Stimulated activated memory B cell treated with anti-CD40 and anti-IgM and Interleukin-4, amounts not matched to agents 10 μg/mL and 1 μg/mL and 100 μg/mL, for 72 hours (primary cell): ENCODE measurements around the gene RGS17.
"Not testable (repeated sequence)": the region's sequence is repeated elsewhere in the genome, so short reads cannot be mapped to it uniquely, and the experiment has no call there.

Experiments used
- ATAC-seq: fragments of 150-1000 bp; cut with Tn5 transposase; 2 replicates; pipeline ENCODE4 v1.10.0; 2021
- H3K27ac Mint-ChIP-seq: one replicate; pipeline ENCODE4 v1.8.0; 2022; ENCODE audit warnings: mild to moderate bottlenecking, mixed read lengths
- H3K27me3 Mint-ChIP-seq: one replicate; pipeline ENCODE4 v1.8.0; 2022; ENCODE audit warnings: mixed read lengths
- H3K36me3 Mint-ChIP-seq: one replicate; pipeline ENCODE4 v1.8.0; 2022; ENCODE audit warnings: mixed read lengths
- H3K4me1 Mint-ChIP-seq: one replicate; pipeline ENCODE4 v1.8.0; 2022; ENCODE audit warnings: mixed read lengths
- H3K4me3 Mint-ChIP-seq: one replicate; pipeline ENCODE4 v1.8.0; 2022; ENCODE audit warnings: mild to moderate bottlenecking, moderate library complexity, mixed read lengths
- H3K9me3 Mint-ChIP-seq: one replicate; pipeline ENCODE4 v1.8.0; 2022; ENCODE audit warnings: mixed read lengths

RGS17 gene

GRCh38 chr6:152981989-152982903 is 148.8 kb downstream of the RGS17 start:
- no peak for ATAC-seq
- H3K36me3 Mint-ChIP-seq, result peaks cover 28% of the 10 kb centered on the region
- H3K9me3 Mint-ChIP-seq, result no peaks in the 10 kb centered on the region
- peak overlapping the region; percentile 88 for H3K27ac Mint-ChIP-seq
- no peaks in the 10 kb centered on the region for H3K27me3 Mint-ChIP-seq
- peak overlapping the region; percentile 87 for H3K4me3 Mint-ChIP-seq
- peaks cover 39% of the 10 kb centered on the region for H3K4me1 Mint-ChIP-seq

GRCh38 chr6:152981219-152981618 is 149.9 kb downstream of the RGS17 start:
- Mint-ChIP-seq H3K4me3 (peak overlapping the region; percentile 50), H3K27me3 (no peaks in the 10 kb centered on the region), H3K36me3 (peaks cover 31% of the 10 kb centered on the region), H3K9me3 (no peaks in the 10 kb centered on the region), H3K4me1 (peaks cover 42% of the 10 kb centered on the region), H3K27ac (no peak overlapping the region)
- ATAC-seq, result no peak

GRCh38 chr6:152980656-152981055 is 150.4 kb downstream of the RGS17 start:
- H3K4me3 Mint-ChIP-seq, result peak overlapping the region; percentile 50
- H3K27ac Mint-ChIP-seq, result no peak overlapping the region
- peaks cover 31% of the 10 kb centered on the region for H3K36me3 Mint-ChIP-seq
- H3K4me1 Mint-ChIP-seq, result peaks cover 44% of the 10 kb centered on the region
- no peaks in the 10 kb centered on the region for H3K27me3 Mint-ChIP-seq
- H3K9me3 Mint-ChIP-seq, result no peaks in the 10 kb centered on the region
- ATAC-seq, result no peak

GRCh38 chr6:152979116-152979515 is 152.0 kb downstream of the RGS17 start:
- Mint-ChIP-seq H3K4me3 (no peak overlapping the region), H3K4me1 (peaks cover 41% of the 10 kb centered on the region), H3K36me3 (peaks cover 41% of the 10 kb centered on the region), H3K27ac (no peak overlapping the region), H3K27me3 (no peaks in the 10 kb centered on the region), H3K9me3 (no peaks in the 10 kb centered on the region)
- no peak for ATAC-seq

- Mint-ChIP-seq H3K36me3 (peaks cover 50% of the 10 kb centered on the region), H3K4me1 (peaks cover 41% of the 10 kb centered on the region), H3K4me3 (no peak overlapping the region), H3K27me3 (no peaks in the 10 kb centered on the region), H3K9me3 (no peaks in the 10 kb centered on the region), H3K27ac (no peak overlapping the region)
- no peak for ATAC-seq
These were observed 153.0 kb downstream of the RGS17 start for GRCh38 chr6:152978058-152978457.

GRCh38 chr6:152977556-152977955 is 153.5 kb downstream of the RGS17 start:
- no peak for ATAC-seq
- H3K4me1 Mint-ChIP-seq, result peaks cover 41% of the 10 kb centered on the region
- H3K36me3 Mint-ChIP-seq, result peaks cover 55% of the 10 kb centered on the region

GRCh38 chr6:152976749-152977148 is 154.3 kb downstream of the RGS17 start:
- Mint-ChIP-seq H3K9me3 (no peaks in the 10 kb centered on the region), H3K4me1 (peaks cover 37% of the 10 kb centered on the region), H3K4me3 (no peak overlapping the region), H3K27me3 (no peaks in the 10 kb centered on the region), H3K36me3 (peaks cover 59% of the 10 kb centered on the region), H3K27ac (no peak overlapping the region)
- ATAC-seq, result no peak

More at GRCh38 chr6:152977556-152977955, 153.5 kb downstream of the RGS17 start:
- Mint-ChIP-seq H3K9me3 (no peaks in the 10 kb centered on the region), H3K27me3 (no peaks in the 10 kb centered on the region), H3K27ac (no peak overlapping the region), H3K4me3 (no peak overlapping the region)

- Mint-ChIP-seq H3K27me3 (no peaks in the 10 kb centered on the region), H3K36me3 (peaks cover 63% of the 10 kb centered on the region), H3K4me3 (no peak overlapping the region), H3K4me1 (peaks cover 26% of the 10 kb centered on the region), H3K9me3 (no peaks in the 10 kb centered on the region), H3K27ac (no peak overlapping the region)
- ATAC-seq, result no peak
These were observed 155.7 kb downstream of the RGS17 start for GRCh38 chr6:152975204-152975915.

- H3K4me1 Mint-ChIP-seq, result peaks cover 21% of the 10 kb centered on the region
- no peaks in the 10 kb centered on the region for H3K27me3 Mint-ChIP-seq
- no peak overlapping the region for H3K27ac Mint-ChIP-seq
- H3K4me3 Mint-ChIP-seq, result no peak overlapping the region
- no peak for ATAC-seq
- peaks cover 72% of the 10 kb centered on the region for H3K36me3 Mint-ChIP-seq
- H3K9me3 Mint-ChIP-seq, result peaks cover 6% of the 10 kb centered on the region
These were observed 157.2 kb downstream of the RGS17 start for GRCh38 chr6:152973916-152974315.

- Mint-ChIP-seq H3K4me3 (no peak overlapping the region), H3K36me3 (peaks cover 54% of the 10 kb centered on the region), H3K27ac (no peak overlapping the region), H3K9me3 (peaks cover 26% of the 10 kb centered on the region), H3K4me1 (peaks cover 1% of the 10 kb centered on the region), H3K27me3 (no peaks in the 10 kb centered on the region)
- ATAC-seq, result no peak
These were observed 161.2 kb downstream of the RGS17 start for GRCh38 chr6:152969688-152970418.

GRCh38 chr6:152966168-152966894 is 164.8 kb downstream of the RGS17 start:
- H3K27me3 Mint-ChIP-seq, H3K4me3 Mint-ChIP-seq, H3K4me1 Mint-ChIP-seq, ATAC-seq, H3K27ac Mint-ChIP-seq: not testable (repeated sequence)
- peaks cover 26% of the 10 kb centered on the region for H3K9me3 Mint-ChIP-seq
- H3K36me3 Mint-ChIP-seq, result peaks cover 29% of the 10 kb centered on the region

- Mint-ChIP-seq H3K4me1 (no peaks in the 10 kb centered on the region), H3K27ac (no peak overlapping the region), H3K27me3 (peaks cover 49% of the 10 kb centered on the region)
These were observed 171.7 kb downstream of the RGS17 start for GRCh38 chr6:152959333-152959732.

GRCh38 chr6:152957796-152958195 is 173.3 kb downstream of the RGS17 start:
- H3K36me3 Mint-ChIP-seq, result no peaks in the 10 kb centered on the region
- H3K27ac Mint-ChIP-seq, result no peak overlapping the region
- H3K27me3 Mint-ChIP-seq, result peaks cover 49% of the 10 kb centered on the region
- no peak overlapping the region for H3K4me3 Mint-ChIP-seq
- no peak for ATAC-seq
- no peaks in the 10 kb centered on the region for H3K9me3 Mint-ChIP-seq
- H3K4me1 Mint-ChIP-seq, result no peaks in the 10 kb centered on the region

More at GRCh38 chr6:152959333-152959732, 171.7 kb downstream of the RGS17 start:
- no peak for ATAC-seq
- Mint-ChIP-seq H3K9me3 (no peaks in the 10 kb centered on the region), H3K4me3 (no peak overlapping the region), H3K36me3 (no peaks in the 10 kb centered on the region)
